Posterior cingulate gyrus (tissue), 11 donors: ENCODE measurements around the gene ACBD6.

Source experiments
- DNase-seq, 10 donors: peaks; one replicate each; pipeline versions ENCODE4 v3.0.0 to v3.0.0-alpha.2; 2020 to 2021; ENCODE audit warnings: mixed read lengths in 3 of 10
- intact Hi-C: fragments of 100-400 bp; cut with DNase I; formaldehyde crosslinking; loops from one replicate; pipeline ENCODE4 v1.15.1; 2023

The ACBD6 gene

GRCh38 chr1:180250883-180251509 is 251.4 kb downstream of the ACBD6 start:
- intact Hi-C loops = loop anchor here (5.0 kb wide), 1 partner anchor 231 kb away; no protein-coding TSS in a partner anchor
- DNase-seq = peak in 2 of 10 donors; percentile 45 to 58

DNA sequence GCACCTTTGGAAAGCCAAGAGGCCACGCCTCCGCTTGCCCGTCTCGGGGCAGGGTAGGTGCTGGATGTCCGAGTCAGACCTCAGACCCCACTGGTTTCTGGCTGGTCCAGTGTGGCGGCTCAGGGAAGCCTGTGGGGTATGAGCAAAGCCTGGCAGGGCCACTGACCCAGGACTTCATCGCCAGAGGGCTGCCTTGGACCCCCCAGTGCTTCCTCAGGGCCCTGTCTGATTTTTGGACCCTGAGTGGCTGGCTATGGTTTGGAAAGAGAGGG is 251.9 kb downstream of the ACBD6 start:
- DNase-seq = peak in 2 of 10 donors; percentile 68 to 69
- intact Hi-C loops = loop anchor here (5.0 kb wide), 1 partner anchor 232 kb away; no protein-coding TSS in a partner anchor

DNA sequence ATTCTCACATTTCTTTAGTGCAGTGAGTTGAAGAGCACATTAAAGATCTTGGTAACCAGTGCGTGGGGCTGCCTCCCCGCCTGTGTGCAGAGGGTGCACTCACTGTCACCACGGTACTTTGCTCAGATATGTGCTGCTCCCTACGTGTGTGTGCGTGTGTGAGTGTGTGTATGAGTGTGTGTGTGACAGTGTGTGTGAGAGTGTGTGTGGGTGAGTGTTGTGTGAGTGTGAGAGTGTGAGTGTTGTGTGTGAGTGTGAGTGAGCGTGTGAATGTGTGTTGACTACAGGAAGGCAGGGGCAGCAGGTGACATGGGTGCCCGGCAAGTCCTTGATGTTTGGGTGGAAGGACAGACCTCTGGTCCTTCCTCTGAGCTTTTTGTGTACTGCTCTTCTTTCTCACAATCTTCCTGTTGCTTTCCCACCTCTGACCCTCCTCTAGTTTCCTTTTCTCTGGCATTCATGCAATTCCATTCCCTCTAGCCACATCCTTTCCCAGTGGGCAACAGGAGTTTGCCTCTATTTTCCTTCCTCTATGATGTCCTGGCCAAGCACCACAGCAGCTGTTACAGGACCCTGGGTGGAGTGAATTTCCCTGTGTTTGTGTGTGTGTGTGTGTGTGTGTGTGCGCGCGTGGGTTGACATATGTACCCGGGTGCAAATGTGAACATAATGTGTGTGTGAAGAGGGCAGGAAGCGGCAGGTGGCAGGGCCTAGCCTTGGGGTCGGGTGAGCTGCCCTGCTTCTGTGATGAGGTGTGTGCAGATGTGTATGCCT is 252.5 kb downstream of the ACBD6 start:
- peak in 2 of 10 donors; percentile 15 to 24 for DNase-seq
- intact Hi-C loops = loop anchor here (5.0 kb wide), 1 partner anchor 232 kb away; no protein-coding TSS in a partner anchor

- DNase-seq = peak in 1 of 10 donors; percentile 51
- intact Hi-C loops = no loop called here
Measured at GRCh38 chr1:180248731-180249681, 253.4 kb downstream of the ACBD6 start.

- intact Hi-C loops = no loop called here
- peak in 2 of 10 donors; percentile 64 to 67 for DNase-seq
Measured at GRCh38 chr1:180248176-180248575, 254.2 kb downstream of the ACBD6 start.

DNA sequence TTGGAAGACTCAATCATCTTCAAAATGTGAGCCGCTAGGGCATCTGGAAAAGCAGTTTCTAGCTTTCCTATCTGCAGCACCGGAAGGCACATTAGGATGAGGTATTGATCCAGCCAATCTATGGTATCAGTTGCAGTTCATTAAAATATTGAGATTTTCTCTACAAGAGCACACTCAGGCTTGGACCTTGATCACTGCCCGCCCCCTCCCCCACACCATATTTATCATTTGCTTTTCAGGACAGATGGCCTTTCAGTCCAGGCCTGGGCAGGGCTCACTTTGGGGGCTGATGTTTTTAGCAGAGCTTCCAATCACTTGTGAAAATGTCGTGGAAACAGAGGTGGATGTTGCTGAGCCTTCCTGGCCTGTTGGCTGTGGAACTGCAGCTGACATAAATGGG is 254.8 kb downstream of the ACBD6 start:
- intact Hi-C loops = no loop called here

DNA sequence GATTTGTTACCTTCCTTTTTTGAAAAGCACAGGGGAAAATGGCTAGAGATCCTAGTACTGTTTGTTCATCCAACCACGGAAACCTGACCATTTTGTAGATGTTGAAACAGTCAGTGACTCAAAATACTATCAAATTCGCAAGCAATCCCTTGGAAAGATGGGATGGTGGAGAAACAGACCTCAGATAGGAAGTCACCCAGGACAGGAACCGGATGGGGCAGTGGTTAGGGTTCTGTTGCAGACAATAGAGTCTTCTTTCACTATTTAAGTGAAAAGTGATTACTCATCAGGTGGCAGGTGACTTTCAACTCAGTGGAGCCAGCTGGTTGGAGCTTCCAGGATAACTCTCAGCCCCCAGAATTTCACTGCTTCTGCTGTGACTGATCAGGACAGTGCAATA is 255.3 kb downstream of the ACBD6 start:
- DNase-seq = peak in 1 of 10 donors; percentile 17
- intact Hi-C loops = no loop called here

More for the DNA sequence above, 254.8 kb downstream of the ACBD6 start:
- peak in 1 of 10 donors; percentile 18 for DNase-seq

DNA sequence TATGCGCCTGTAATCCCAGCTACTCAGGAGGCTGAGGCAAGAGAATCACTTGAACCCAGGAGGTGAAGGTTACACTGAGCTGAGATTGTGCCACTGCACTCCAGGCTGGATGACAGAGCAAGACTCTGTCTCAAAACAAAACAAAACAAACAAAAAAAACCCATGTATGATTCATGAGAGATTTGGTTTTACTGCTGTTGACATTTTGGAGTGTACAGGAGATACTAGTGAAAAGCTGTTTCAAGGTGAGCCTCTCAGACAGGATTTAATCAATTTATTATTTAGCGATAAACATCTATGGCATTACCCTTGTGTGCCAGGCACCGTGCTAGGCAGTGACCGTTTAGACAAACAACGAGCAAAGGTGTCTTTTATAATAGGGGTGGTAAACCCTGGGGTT is 255.8 kb downstream of the ACBD6 start:
- intact Hi-C loops = no loop called here
- DNase-seq = peak in 1 of 10 donors; percentile 20

DNA sequence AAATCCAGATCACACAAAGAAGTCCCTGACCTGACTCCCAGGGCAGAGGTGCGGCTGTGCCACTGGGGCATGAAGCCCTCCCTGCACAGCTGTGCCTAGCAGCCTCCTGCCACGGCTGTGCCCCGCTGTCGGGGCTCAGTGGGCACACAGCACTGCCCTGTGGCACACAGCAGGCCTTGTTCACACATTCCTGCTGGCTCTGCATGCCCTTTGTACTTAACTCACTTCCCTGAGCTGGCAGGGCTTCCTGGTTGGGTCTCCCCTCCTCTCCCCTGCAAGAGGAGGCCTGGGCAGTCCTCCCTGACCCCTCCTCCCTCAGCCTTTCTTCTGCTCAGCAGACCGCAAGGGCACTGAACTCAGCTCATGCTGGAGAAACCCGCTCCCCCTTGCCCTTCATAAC is 257.5 kb downstream of the ACBD6 start:
- intact Hi-C loops = no loop called here
- DNase-seq = peak in 1 of 10 donors; percentile 11

DNA sequence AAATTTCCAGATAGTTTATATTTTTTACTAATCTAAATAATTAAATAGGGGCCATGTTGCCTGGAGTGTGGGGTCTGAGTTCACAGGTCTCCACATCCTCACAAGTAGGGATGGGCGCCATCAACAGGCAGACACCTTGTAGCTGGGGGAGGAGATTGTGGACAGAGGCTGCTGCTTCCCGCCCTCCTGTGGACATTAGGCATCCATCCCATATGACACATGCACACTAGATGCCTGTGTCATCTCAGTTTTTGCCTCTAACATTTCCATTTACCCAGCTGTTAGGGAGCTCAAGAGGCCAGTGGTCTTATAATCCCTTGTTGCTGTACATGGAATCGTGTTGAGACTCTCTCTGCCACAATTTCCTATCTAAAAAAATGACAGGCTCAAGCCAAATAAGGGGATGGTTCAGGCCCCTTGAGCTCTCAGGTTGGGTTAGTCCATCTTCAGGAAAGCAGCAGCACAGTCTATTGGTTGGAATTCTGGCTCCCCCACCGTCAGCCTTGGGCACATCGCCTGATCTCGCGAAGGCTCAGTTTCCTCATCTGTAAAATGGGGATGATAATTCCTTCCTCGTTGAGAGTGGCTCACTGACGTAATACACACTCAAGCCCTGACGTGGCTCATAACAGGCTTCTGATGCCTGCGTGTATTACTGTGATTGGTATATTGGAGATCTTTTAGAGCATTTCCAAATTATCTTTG is 258.7 kb downstream of the ACBD6 start:
- intact Hi-C loops = no loop called here
- DNase-seq = peak in 2 of 10 donors; percentile 14 to 26

- peak in 2 of 10 donors; percentile 6 to 40 for DNase-seq
- intact Hi-C loops = no loop called here
Measured at GRCh38 chr1:180241716-180242544, 260.4 kb downstream of the ACBD6 start.

DNA sequence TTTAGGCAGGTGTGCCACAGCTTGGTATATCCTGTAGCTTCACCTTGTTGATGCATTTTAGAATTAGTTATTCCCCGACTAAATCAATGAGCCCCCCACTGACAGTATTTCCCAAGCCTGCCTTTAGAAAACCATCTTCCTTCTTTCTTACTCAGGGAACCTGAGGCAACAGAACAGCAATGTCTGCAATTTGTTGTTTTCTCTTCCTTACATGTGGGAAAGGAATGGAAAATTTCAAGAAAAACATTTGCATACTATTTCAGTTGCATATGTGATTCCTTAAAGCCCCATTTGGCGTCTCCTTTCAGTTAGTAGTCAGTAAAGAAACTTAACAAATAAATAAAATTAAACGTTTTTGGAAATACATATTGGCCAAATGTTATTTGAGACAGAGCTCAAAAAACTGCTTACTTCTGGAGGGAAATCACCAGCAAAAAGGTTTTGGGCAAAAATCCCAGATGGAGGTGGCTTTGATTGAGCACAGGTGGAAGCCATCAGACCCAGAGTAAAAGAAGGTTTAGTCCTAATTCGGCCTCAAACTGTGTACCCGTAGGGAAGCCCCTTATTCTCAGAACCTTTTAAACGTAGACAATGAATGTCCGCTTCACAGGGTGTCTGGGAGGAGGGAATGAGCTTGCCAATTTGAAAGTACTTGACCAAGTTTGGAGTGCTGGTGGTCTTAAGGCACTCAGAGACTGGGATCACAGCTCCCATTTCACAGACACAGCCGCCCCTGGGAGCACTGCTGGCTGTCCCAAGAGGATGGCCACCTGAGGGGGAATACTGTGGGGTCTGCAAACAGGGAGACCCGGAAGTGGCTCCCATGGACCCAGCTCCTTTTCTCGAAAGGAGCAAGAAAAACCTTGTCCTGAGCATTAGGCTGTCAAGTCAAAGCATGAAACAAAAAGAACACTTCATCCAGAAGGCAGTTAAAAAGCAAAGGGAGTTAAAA is 263.0 kb downstream of the ACBD6 start:
- intact Hi-C loops = no loop called here
- DNase-seq = peak in 1 of 10 donors; percentile 25

DNA sequence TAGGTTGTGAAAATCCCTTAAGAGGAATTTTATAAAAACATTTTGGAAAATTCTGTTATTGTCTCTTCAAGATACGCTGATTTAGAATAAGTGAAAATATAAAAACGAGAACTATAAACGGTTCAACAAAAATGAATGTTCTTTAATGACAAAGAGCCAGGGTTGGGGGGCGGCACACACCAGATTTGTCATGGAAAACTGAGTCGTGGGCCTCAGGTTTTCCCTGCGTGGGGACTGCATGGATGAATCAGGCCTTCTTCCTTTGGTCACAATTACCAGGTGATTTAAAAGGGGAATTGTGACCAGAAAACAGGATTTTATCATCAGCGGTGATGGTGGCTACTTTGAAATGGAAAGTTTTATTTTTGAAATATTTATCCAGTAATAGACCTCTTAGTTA is 263.7 kb downstream of the ACBD6 start:
- peak in 1 of 10 donors; percentile 52 for DNase-seq
- intact Hi-C loops = no loop called here
